Immature natural killer cell (primary cell): Measurements from ENCODE around the gene HCCS. TPM values are rescaled to one million over a fixed set of nuclear protein-coding genes. Genes with fewer than 3 reads are reported as not detected.

Source experiments
- polyA plus RNA-seq, 3 donors: library from polyadenylated mRNA; unstranded; fragments of 300-500 nt; fragmentation: Illumina TruSeq; gene quantifications; one replicate each; pipeline ENCODE4 v1.2.3, GENCODE V29; 2021

Gene HCCS
- polyA plus RNA-seq, 3 donors from 2014 or later, result 23.7 to 26.4 (median 24.1) TPM

Other genes starting within 250 kb of the HCCS start
- gene AMELX, start 182.1 kb downstream of the HCCS start, polyA plus RNA-seq, result not detected